Stimulated activated CD8-positive, alpha-beta memory T cell treated with anti-CD3 and anti-CD28 coated beads, Interleukin-4, amount 100 ng/mL, for 24 hours (primary cell): ENCODE results near the gene CCDC191.

ENCODE experiments used
- DNase-seq: peaks from one replicate; pipeline ENCODE4 v3.0.0-alpha.2; 2020; ENCODE audit warnings: low read depth

The CCDC191 gene

DNA sequence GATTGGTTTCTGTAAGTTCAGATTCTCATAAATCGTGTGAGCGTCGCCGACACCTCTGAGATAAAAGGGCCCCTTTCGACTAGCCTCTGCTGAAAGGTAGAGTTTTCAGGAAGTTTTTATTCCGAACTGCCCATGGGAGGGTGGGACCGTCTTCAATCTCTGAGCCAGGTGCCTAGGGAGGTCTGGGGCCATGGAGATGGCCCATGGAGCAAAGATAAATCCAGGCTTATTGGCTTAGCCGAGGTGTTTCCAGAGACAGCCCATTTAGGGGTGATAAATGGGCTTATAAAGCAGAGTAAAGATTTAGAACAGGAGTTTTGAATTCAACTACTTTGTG is 653 bp upstream of the CCDC191 start:
- DNase-seq: no peak

DNA sequence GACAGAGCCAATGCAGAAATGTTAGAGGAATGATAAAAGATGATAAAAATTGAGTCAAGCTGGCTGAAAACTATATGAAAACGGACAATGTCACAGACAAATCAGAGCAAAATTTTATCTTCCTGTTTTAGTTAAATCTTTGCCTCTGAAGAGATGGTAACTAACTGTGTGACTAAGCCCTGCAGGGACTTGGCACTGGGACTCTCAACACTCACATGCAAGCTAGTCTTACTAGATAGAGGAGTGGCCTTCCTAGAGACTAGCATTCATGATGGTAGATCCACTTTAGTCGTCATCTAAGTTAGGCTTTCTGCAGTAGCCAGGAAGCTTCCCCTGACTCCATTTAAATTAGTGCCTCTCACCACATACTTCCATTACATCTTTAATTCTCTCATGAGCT is 4.1 kb downstream of the CCDC191 start:
- no peak for DNase-seq

DNA sequence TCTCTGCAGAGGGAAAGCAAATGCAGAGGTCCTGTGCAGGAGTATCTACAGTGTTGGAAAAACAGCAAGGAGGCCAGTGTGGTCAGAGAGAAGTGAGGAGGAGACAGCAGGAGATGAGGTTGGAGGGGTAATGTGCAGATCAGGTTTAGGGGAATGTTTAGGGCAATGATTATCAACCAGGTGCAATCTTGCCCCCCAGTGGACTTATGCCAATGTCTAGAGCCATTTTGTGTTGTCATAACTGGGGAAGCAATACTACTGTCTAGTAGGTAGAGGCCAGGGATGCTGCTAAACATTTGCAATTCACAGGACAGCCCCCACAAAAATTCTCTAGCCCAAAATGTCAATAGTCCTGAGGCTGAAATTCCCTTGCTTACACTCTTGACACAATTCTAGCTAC is 13.1 kb downstream of the CCDC191 start:
- no peak for DNase-seq

DNA sequence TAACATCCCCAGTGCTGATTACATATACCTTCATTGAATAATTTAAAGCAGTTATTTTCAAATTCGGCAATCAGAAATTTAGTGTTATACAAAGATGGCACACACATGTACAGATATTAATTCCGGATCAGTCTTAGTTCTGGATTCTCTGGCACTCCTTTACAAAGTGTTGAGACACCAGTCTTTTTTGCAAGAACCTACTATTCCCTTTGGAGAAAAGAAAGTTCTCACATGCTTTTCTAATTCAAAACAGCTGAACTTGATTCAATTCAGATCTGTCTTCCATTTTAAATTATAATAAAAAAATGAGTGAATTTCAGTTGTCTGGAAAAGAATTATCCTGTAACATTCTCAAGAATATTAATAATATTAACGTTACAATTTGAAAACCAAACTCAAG is 20.4 kb downstream of the CCDC191 start:
- DNase-seq: no peak

DNA sequence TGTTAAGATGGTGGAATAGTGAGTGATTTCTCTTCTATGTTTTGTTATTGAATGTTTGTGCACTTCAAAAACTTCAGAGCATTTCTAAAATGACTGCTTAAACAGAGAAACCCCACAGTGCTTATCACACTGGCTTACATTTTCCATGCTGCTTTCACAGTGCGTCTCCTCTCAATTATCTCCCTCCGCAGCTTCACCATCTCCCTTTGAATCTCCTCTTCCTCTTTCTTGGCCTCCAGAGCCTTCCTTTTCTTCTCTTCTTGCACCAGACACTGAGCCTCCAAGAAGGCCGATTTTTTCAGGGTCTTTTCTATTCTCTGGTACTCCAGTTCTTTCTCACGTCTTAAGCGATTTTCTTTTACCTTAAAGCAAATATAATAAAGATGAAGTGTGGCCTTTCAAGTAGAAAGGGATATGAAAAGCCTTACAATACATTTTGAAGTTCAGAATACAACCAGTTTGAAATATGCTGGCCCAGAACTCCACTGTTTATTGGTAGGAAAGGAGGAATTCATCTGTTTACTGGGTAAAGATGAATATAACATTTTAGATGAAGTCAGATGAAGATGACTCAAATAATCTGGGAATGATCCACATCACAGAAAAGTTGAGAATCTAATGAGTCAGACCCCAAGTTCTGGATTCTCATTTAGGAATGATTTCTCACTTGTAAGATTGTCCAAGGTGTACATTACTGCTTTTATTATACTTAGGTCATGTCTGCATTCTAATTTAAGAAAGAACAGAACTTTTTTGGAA is 21.4 kb downstream of the CCDC191 start:
- no peak for DNase-seq

DNA sequence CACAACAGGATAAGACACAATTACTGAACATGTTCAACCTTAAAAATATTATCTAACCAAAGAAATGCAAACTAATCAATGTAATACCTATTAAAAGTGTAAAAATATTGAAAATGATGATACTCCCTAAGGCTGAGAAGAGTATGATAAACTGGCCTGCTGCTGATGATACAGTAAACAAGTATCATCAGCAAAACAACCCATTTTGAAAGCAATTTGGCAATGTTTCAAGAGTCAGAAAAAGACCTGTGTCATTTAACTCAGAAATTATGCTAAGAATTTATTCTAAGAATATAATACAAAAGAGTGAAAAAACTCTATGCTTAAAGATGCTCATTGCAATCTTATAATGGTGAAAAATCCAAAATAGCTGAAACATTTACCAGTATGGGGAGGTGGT is 22.1 kb downstream of the CCDC191 start:
- DNase-seq: no peak

DNA sequence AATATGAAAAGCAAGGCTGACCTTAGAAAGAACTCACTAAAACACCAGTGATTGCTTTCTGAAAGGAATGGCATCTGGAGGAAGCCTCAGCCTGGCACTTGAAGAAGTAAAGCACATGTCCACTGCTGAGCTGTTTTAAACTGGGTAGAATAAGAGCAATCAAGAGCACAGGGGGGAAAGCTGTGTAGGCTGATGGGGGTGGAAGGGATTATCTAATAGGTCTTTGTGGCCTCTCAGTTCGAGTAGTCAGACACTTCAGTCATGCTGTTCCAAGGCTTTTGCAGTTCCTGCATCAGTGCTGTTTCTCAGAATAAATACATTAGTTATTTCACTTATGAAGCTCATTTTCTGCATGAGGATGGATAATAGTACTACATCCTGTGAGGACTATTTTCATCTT is 22.6 kb downstream of the CCDC191 start:
- DNase-seq: no peak

DNA sequence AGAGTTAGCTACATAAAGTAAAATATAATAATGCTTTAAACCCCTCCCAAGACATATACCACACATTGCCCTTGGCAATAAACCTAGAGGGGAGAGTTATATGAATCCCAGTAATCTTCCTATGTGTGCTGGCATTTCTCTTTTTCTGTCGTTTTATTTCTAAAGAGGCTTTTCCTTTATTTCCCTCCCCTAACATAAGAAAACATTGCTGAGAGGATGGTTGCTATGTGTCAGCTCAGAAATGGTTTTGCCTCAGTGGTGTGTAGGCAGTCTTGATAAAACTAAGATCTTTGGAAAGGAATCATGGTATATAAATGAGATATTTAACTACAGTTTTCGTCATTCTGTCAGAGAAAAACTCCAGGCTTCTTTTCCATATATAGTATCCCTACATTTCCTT is 30.0 kb downstream of the CCDC191 start:
- DNase-seq: no peak

DNA sequence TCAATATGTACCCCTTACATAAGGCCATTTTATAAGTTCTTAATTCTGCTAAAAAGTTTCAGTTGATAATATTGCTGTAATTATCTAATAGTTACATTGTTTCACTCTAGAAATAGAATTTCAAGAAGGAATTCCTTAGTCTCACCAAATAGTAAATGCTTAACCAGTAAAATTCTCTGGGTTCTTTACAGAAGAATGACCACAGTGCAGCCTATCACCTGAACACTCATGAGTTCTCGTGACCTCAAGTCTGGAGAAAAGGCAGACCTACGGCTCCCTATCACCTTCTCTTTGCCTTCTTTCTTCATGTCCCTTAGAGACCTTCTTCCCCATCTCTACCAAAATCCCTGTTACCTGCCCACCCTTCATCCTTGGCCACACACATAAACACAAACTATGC is 30.9 kb downstream of the CCDC191 start:
- no peak for DNase-seq

DNA sequence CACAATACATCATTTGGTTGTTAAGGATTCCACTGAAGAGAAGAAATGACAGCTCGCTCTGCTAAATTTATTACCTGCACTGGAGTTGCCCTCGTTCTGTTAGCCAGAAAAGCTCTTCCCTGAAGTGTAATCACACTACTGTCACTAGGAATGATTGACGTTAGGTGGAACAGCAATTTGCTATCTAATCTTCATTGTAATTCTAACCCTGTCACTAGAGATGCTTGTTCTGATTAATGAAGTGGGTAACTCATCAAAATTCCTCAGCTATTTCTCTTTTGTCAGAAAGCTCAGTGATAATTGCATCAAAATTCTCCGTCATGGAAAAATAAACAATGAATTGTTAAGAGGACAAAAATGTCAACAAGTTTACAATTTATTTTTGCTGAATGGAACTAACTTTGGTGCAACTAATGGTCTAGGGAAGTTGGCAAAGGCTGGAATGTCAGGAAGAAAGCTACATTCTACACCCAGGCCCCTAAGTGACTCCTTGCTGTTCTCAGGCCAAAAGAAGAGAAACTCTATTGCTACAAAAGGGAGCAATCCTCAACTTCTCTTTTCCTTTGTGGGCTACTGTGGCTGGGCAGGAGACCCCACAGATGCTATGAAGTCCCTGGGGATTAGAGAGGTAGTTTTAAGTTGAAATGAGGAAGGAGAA is 34.1 kb downstream of the CCDC191 start:
- no peak for DNase-seq

DNA sequence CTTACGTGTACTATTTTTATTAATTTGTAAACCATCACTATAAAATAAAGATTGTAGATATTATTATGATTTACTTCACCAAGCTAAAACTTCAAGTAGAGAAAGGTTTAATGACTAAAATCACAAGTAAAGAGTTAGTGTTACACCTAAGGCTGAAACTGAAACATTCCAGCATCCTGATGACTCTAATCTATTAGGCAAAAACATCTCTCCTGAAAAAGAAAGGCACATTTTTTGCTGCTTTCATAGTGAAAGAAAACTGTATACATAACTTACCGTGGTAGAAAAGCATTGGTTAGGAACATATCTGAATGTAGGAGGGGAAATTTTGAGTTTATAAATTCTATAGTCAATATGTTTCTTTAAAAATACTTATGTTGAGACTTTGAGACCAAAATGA is 35.4 kb downstream of the CCDC191 start:
- no peak for DNase-seq

DNA sequence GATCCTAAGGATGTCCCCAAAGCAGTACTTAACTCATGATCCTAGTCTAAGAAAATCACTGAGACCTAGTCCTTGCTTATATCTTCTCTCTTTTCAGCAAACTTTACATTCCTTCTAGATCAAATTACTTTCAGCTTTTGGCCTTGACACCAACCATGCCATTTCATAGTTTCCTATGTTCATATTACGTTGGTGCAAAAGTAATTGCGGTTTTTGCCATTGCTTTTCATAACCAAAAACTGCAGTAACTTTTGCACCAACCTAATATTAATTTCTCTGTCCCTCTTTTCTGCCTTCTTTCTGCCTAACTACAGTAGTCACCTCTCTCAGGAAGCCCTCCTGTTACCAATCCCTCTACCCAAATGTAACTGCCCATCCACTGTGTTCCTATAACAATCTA is 36.8 kb downstream of the CCDC191 start:
- DNase-seq: no peak

DNA sequence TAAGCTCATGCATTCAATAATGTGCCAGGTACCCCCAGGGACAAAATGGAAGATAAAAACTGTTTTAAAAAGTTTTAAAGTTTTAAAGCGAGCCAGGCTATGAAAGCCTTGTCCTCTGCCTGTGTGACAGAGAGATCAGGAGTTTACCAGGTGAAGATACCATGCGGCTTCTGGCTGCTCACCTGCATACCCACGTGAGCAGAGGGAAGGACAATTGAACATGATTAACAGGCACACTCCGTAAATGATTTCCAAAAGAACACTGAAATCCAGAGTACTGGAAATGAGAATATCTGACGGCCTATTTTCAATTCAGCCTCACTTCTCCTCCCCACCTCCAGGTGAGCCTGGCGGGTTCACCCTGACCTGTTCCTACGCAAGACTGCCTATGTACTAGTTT is 42.1 kb downstream of the CCDC191 start:
- DNase-seq: no peak

DNA sequence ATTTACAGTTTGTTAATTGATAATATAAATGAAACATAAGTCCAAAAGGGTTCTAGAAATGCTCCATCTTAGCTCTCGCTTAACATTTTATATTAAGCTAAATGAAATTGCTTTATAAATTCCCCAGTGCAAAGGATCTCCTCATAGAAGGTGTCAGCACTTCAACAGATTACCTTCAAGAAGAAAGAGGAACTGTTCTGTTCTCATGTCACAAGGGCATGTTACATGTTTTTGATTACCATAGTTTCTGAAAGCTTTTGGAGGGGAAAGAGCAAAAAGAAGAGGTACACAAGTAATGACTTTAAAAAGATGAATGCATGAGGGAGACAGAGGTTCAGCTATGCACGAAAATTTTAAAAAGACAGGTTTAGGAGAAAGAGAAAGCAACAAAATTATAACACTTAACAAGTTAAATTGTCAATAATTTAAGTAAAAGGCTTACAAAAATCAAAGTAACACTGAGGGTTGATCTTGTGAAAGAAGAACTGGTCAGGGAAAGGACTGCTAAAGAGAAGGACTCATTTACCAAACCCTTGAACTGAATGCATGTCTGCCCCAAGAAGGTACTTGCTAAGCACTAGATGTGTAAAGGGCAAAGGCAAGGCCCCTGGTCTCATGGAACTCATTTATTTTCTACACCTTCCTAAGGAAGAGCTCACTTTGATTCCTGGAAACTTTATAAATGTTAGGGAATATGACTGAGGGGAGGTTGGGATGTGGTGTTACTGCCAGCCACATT is 45.1 kb downstream of the CCDC191 start:
- no peak for DNase-seq

DNA sequence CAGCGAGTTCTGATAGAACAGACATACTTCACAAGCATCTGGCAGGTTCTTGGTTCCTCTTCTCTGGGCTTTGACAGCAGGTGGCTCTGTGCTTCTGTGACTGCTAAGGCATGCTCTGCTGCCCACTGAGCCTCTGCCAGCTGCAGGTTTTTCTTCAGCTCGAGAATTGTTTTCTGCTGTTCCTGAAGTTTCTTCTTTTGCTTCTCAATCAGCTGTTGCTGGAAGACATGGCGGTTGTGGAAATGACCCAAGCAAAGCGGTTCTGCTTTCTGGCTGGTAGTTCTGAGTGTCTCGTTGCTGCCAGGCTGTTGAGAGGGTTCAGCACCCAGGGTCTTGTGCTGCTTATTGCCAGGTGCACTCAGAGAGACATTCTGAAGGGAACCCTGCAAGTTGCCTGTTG is 50.8 kb downstream of the CCDC191 start:
- no peak for DNase-seq

DNA sequence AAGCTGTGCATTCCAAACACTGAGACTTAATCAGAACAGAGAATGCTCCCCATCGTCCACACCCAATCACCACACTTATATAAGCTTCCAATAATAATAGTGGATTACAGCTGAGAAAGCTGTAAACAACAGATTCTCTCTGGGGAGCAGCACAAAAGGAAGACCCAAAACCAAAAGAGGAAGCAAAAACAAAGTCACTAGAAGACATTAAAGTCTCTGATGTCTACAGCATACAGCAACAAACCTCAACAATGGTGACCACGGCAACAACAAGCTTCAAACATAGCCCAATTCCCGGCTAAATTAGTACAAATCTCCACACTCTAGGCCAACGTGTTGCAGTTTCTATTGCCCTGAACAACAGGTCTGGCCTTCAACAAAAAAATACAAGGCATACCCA is 70.8 kb downstream of the CCDC191 start:
- no peak for DNase-seq

DNA sequence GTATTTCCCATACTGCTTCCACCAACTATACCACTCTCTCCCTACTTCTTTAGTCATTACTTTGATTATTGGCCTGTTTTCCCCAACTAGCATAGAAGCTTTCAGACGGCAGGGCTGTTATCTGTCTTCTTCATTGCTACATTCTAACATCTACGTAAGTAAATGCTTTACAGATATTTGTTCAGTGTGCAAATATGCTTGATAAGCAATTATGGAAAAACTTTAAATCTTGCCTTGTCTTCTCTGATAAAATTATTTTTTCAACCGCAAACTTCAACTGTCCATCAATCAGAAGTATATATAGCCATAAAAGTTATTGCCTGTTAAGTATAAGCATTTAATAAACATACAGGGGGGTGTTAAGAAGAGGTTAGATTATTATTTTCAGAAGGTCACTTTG is 72.8 kb downstream of the CCDC191 start:
- no peak for DNase-seq

DNA sequence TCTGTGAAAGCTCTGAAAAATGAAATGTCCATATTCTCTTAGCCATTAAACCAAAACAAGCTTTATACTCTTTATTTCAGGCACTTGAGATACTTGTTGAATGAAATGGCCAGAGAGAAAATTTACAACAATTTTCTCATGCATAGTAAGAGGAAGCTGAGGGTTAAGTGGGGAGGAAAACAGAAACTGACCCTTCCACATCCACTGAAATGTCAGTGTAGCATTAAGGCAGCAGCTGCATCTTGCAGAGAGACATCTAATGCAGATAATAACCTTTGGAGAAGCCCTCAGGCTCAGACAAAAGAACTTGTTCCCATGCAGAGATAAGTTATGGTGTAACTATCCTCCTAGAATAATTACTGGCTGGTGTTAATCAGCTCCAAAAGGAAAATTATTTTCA is 74.5 kb downstream of the CCDC191 start:
- DNase-seq: no peak

DNA sequence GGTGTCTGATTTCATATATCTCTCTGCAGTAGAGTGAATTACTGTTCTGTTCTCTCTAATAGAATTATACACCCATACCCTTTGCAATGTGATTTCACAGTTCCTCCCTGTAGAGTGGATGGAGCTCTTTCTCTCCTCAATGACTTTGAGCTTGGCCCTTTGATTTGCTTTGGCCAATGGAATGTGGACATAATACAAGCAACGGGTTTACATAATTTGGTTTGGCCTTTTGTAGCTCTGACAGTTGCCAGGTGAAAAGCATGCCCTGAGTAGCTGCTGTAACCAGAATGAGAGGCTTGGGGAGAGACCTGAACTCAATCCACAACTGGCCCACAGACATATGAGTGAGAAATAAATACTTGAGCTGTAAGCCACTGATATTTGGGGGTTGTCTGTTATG is 76.4 kb downstream of the CCDC191 start:
- DNase-seq: no peak

DNA sequence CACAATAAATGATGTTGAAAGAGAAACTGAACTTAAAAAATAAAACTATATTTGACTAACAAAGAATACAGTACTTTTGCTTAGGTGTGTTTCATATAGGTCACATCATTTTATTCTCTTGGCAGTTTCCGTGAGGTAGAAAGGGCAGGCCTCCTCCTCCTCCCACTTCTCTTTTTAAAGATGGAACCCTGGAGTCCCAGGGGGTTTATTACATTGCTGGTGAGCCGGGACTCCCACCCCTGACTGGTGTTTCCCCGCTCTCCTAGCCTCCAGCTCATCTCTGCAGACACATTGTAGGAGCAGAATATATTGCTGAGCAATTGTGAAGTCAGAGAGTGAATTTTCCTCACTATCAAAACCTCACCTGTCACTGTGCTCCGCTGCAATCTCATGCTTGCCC is 78.5 kb downstream of the CCDC191 start:
- DNase-seq: no peak

DNA sequence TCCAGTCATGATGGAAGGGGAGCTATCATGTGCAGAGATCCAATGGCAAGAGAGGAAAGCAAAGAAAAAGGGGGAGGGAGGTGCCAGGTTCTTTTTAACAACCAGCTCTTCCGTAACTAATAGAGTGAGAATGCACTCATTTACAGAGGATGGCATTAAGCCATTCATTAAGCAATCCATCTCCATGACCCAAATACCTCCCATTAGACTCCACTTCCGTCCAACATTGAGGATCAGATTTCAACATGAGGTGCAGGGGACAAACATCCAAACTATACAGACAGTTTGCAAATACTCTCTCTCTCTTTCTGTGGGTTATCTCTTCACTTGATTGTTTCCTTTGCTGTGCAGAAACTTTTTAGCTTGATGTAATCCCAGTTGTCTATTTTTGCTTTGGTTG is 87.3 kb downstream of the CCDC191 start:
- DNase-seq: no peak

DNA sequence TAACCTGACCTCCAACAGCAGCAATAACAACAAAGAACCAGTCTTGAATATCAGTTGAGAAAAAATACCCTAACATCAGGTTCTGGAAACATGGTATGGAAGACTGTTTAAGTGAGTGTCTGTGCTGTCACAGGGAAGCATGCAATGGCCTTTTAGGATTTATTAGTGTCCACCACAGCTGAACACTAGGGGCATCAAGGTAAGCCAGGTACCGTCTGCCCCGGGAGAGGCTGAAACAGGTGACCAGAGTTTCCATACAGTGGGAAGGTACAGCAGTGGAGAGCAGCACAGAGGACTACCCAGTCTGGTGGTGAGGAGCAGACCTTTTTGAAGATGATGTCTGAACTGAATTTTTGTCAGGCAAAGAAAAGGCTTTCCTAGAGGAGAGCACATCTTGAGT is 90.2 kb downstream of the CCDC191 start:
- DNase-seq: no peak

DNA sequence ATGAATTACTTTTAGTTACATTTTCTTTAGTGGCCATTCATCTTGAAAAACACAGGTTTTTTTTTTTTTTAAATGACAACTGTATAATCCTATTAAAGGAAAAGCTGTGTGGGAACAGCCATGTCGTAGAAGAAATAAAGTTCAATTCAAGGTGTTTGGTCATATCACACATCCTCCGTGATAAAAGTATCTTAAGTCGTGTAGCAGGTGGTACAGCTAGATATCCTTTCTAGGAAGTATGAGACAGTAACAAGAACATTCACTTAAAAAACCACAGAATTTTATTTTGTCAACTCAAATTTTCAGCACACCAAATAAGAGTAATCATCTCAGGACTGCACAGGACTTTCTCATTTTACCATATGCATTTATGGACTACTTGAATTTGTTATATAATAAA is 92.4 kb downstream of the CCDC191 start:
- no peak for DNase-seq
